ENCODE data around the gene FANCC. TPM values are rescaled to one million over a fixed set of nuclear protein-coding genes. Genes with fewer than 3 reads are reported as not detected.
"Not testable (repeated sequence)": the region's sequence is repeated elsewhere in the genome, so short reads cannot be mapped to it uniquely, and the experiment has no call there.

Gene FANCC
- total RNA-seq, 1 experiment from 2014 or later, result 14.5 TPM

DNA sequence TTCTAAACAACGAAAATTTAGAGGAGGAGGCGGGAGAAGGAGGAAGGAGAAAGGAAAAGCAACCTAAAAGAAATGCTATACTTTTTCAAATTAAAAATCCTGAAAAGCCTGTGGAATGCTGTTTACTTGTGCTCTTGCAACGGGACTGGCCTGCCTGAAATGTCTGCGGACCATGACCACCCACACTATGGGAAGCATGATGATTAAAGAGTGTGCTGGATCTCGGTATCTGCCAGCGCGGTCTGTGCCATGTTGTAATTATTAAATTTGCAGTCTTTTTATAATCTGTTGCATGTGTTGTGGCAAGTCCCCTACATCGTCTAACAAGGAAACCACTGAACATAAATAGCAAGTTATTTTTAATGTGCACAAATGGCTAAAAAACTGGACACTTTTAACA lies 111.4 kb downstream of the FANCC start:
- Mint-ChIP-seq H3K27ac (ENCODE audit: unreplicated experiment) (no peak overlapping the region), H3K9me3 (ENCODE audit: low read depth, unreplicated experiment) (no peaks in the 10 kb centered on the region), H3K36me3 (ENCODE audit: insufficient read depth, unreplicated experiment) (no peaks in the 10 kb centered on the region), H3K4me1 (ENCODE audit: low read depth, unreplicated experiment) (no peaks in the 10 kb centered on the region), H3K4me3 (ENCODE audit: low read depth, unreplicated experiment) (no peak overlapping the region), H3K27me3 (ENCODE audit: unreplicated experiment) (no peaks in the 10 kb centered on the region)
- CTCF ChIA-PET, result no interaction called here
- BruUV-seq (replicated peaks), result no TSS peak
- TF ChIP-seq, protein P1, sequence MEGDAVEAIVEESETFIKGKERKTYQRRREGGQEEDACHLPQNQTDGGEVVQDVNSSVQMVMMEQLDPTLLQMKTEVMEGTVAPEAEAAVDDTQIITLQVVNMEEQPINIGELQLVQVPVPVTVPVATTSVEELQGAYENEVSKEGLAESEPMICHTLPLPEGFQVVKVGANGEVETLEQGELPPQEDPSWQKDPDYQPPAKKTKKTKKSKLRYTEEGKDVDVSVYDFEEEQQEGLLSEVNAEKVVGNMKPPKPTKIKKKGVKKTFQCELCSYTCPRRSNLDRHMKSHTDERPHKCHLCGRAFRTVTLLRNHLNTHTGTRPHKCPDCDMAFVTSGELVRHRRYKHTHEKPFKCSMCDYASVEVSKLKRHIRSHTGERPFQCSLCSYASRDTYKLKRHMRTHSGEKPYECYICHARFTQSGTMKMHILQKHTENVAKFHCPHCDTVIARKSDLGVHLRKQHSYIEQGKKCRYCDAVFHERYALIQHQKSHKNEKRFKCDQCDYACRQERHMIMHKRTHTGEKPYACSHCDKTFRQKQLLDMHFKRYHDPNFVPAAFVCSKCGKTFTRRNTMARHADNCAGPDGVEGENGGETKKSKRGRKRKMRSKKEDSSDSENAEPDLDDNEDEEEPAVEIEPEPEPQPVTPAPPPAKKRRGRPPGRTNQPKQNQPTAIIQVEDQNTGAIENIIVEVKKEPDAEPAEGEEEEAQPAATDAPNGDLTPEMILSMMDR (IDR thresholded peaks at IDR 0.05; ENCODE audit: unreplicated experiment), result no peak
- DNase-seq, result no peak
- intact Hi-C loops (cut with micrococcal nuclease; ENCODE audit: unreplicated experiment), result no loop called here

DNA sequence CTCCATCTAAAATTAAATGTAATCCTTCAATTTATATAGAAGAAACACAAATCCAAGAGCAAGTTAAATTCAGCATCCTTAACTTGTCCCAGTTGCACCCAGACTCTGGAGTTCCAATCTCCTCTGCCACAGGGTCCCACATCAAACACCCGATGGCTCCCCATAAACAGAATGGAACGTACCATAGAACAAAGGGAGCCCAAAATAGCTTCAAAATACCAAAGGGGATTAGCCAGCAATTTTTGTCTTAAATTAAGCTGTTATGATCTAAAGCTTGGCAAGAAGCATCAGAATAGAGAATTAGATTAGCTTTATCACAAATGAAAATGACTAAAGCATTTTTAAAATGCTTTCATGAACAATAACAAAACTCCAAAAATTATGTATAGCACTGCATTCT lies 112.8 kb downstream of the FANCC start:
- H3K4me1 Mint-ChIP-seq (ENCODE audit: low read depth, unreplicated experiment), result no peaks in the 10 kb centered on the region

DNA sequence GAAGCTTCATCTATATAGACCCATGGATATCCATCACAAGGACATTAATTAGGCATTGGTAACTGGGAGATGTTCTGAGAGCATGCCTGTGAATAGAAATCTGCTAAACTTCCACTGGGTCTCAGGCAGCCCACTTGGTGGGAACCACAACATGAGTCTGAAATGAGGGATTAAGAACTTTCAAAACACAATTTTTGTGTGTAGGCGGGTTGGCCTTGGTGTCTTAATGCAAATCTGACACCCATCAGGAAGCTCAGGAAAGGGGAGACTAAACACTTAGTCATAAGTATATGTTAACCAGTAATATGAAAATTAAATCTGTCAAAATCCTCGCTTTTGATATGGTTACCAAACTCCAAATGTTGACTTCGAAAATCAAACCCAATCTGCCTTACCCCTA lies 113.2 kb downstream of the FANCC start:
- intact Hi-C loops (cut with micrococcal nuclease; ENCODE audit: unreplicated experiment), result loop anchor here (1.0 kb wide), 1 partner anchor 17 kb away; no protein-coding TSS in a partner anchor
- CTCF ChIA-PET, result no interaction called here
- Mint-ChIP-seq H3K4me1 (ENCODE audit: low read depth, unreplicated experiment) (no peaks in the 10 kb centered on the region), H3K36me3 (ENCODE audit: insufficient read depth, unreplicated experiment) (no peaks in the 10 kb centered on the region), H3K27me3 (ENCODE audit: unreplicated experiment) (no peaks in the 10 kb centered on the region), H3K27ac (ENCODE audit: unreplicated experiment) (no peak overlapping the region), H3K9me3 (ENCODE audit: low read depth, unreplicated experiment) (no peaks in the 10 kb centered on the region), H3K4me3 (ENCODE audit: low read depth, unreplicated experiment) (no peak overlapping the region)
- DNase-seq, result no peak
- BruUV-seq (replicated peaks), result no TSS peak
- TF ChIP-seq, protein P1 (IDR thresholded peaks at IDR 0.05; ENCODE audit: unreplicated experiment), result no peak

More for the DNA sequence above, 112.8 kb downstream of the FANCC start:
- no peak for DNase-seq
- Mint-ChIP-seq H3K36me3 (ENCODE audit: insufficient read depth, unreplicated experiment) (no peaks in the 10 kb centered on the region), H3K9me3 (ENCODE audit: low read depth, unreplicated experiment) (no peaks in the 10 kb centered on the region), H3K4me3 (ENCODE audit: low read depth, unreplicated experiment) (no peak overlapping the region), H3K27ac (ENCODE audit: unreplicated experiment) (no peak overlapping the region), H3K27me3 (ENCODE audit: unreplicated experiment) (no peaks in the 10 kb centered on the region)
- intact Hi-C loops (cut with micrococcal nuclease; ENCODE audit: unreplicated experiment), result loop anchor here (1.0 kb wide), 1 partner anchor 17 kb away; no protein-coding TSS in a partner anchor
- TF ChIP-seq, protein P1 (IDR thresholded peaks at IDR 0.05; ENCODE audit: unreplicated experiment), result no peak
- CTCF ChIA-PET, result no interaction called here
- no TSS peak for BruUV-seq (replicated peaks)

- H3K36me3 Mint-ChIP-seq (ENCODE audit: insufficient read depth, unreplicated experiment); BruUV-seq (replicated peaks); intact Hi-C loops (cut with micrococcal nuclease; ENCODE audit: unreplicated experiment); DNase-seq; H3K4me1 Mint-ChIP-seq (ENCODE audit: low read depth, unreplicated experiment); H3K27ac Mint-ChIP-seq (ENCODE audit: unreplicated experiment); H3K27me3 Mint-ChIP-seq (ENCODE audit: unreplicated experiment); H3K9me3 Mint-ChIP-seq (ENCODE audit: low read depth, unreplicated experiment); CTCF ChIA-PET; H3K4me3 Mint-ChIP-seq (ENCODE audit: low read depth, unreplicated experiment): not testable (repeated sequence)
These were observed 114.5 kb downstream of the FANCC start for GRCh38 chr9:95203019-95203418.

DNA sequence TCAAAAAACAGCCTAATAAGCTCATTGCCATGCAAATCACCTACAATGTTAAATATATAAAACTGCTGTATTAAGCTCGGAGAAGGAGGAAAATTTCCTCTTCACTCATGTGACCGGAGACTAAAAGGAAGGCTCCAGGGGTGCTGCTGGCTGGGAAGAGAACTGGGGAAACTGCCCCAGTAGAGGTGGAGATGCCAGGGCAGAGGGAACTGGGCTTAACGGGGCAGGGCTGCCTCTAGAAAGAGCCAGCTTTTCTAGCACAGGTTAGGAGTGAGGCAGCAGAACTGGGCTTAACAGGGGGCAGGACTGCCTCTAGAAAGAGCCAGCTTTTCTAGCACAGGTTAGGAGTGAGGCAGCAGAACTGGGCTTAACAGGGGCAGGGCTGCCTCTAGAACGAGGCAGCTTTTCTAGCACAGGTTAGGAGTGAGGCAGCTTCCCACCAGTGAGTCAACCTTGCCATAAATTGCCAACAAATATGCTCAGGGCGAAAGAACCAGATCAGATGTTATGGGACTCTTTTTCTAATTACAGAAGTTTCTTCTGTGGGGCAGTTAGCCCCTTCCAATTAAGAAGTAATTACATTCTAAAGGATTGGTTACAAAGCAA lies 115.3 kb downstream of the FANCC start:
- no peaks in the 10 kb centered on the region for H3K9me3 Mint-ChIP-seq (ENCODE audit: low read depth, unreplicated experiment)
- no peaks in the 10 kb centered on the region for H3K4me1 Mint-ChIP-seq (ENCODE audit: low read depth, unreplicated experiment)
- no peak overlapping the region for H3K4me3 Mint-ChIP-seq (ENCODE audit: low read depth, unreplicated experiment)
- H3K27ac Mint-ChIP-seq (ENCODE audit: unreplicated experiment), result no peak overlapping the region
- no peaks in the 10 kb centered on the region for H3K27me3 Mint-ChIP-seq (ENCODE audit: unreplicated experiment)
- TF ChIP-seq, protein P1 (IDR thresholded peaks at IDR 0.05; ENCODE audit: unreplicated experiment), result no peak
- H3K36me3 Mint-ChIP-seq (ENCODE audit: insufficient read depth, unreplicated experiment), result no peaks in the 10 kb centered on the region
- CTCF ChIA-PET, result no interaction called here
- DNase-seq, result no peak
- intact Hi-C loops (cut with micrococcal nuclease; ENCODE audit: unreplicated experiment), result no loop called here
- no TSS peak for BruUV-seq (replicated peaks)
